ENCODE data around the gene AVEN.

DNA sequence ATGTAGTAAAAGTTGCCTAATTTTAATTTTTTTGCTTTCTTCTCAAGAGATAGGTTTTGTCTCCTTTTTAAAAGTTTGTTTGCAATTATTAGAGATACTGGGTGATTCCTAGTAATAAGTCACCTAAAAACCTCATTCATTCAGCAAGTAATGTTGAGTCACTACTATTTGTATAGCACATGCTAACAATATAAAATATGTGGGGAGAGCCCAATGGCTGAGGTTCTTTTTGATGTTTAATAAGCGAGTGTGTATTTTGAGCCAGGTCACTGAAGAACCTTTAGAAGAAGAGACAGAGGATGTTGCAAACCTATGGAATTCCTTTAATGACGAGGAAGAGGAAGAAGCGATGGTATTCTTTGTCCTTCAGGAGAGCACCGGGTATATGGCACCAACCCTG lies 194.4 kb downstream of the AVEN start:
- no peak for TF ChIP-seq CTCF (optimal IDR thresholded peaks at IDR 0.05 in 1 of 3, IDR thresholded peaks at IDR 0.05 in 1 of 3, conservative IDR thresholded peaks at IDR 0.05 in 1 of 3; ENCODE audit: extremely low read depth in 1 of 3, insufficient read depth in 2 of 3, low read length in 3 of 3)
- no peak for TF ChIP-seq EZH2 (IDR thresholded peaks at IDR 0.05; ENCODE audit: low read length)
